Naive thymus-derived CD4-positive, alpha-beta T cell (primary cell): Measurements from ENCODE around the gene TFEB. TPM values are rescaled to one million over a fixed set of nuclear protein-coding genes. Genes with fewer than 3 reads are reported as not detected.

Experiments used
- ATAC-seq: fragments of 150-1000 bp; cut with Tn5 transposase; 2 replicates; pipeline ENCODE4 v1.10.0; 2021; ENCODE audit warnings: mild to moderate bottlenecking, moderate library complexity
- CTCF ChIA-PET: fragments of 350-600 bp; sonication (Branson Sonifier 250); formaldehyde crosslinking; loops from one replicate; lab custom pipeline; 2021; ENCODE audit warnings: antibody characterized with exemption; lab: Charles Lee
- POLR2A ChIA-PET: fragments of 350-600 bp; sonication (Branson Sonifier 250); formaldehyde crosslinking; loops from one replicate; lab custom pipeline; 2021; ENCODE audit warnings: antibody characterized with exemption, inconsistent platforms; lab: Charles Lee
- DNase-seq, 9 donors: peaks; one replicate each; pipeline versions ENCODE4 v3.0.0 to v3.0.0-alpha.2; 2020 to 2022; ENCODE audit warnings: mixed read lengths in 1 of 9
- H3K27ac ChIP-seq: one replicate; pipeline ENCODE4 v1.7.0; 2013; ENCODE audit warnings: mild to moderate bottlenecking, low read depth, low read length, moderate library complexity
- H3K27me3 ChIP-seq, 2 donors: one replicate each; pipeline ENCODE4 v1.7.0; 2013; ENCODE audit warnings: low read length in 2 of 2, mild to moderate bottlenecking in 2 of 2, moderate library complexity in 2 of 2; ENCODE audit not compliant: control insufficient read depth in 2 of 2, insufficient read depth in 2 of 2
- H3K36me3 ChIP-seq, 3 experiments: 1 replicate in 2 of 3; 2 replicates in 1 of 3; pipeline ENCODE4 v1.7.0; 2013; ENCODE audit warnings: low read length in 3 of 3, mild to moderate bottlenecking in 3 of 3, moderate library complexity in 1 of 3; ENCODE audit not compliant: insufficient read depth in 3 of 3, control insufficient read depth in 2 of 3
- H3K4me1 ChIP-seq, 2 donors: one replicate each; pipeline ENCODE4 v1.7.0; 2013; ENCODE audit warnings: low read length in 2 of 2, mild to moderate bottlenecking in 2 of 2, moderate library complexity in 1 of 2; ENCODE audit not compliant: control insufficient read depth in 2 of 2, insufficient read depth in 2 of 2
- H3K4me3 ChIP-seq: 2 replicates; pipeline ENCODE4 v1.7.0; 2013; ENCODE audit warnings: mild to moderate bottlenecking, low read length
- H3K9me3 ChIP-seq, 3 experiments: 1 replicate in 2 of 3; 2 replicates in 1 of 3; pipeline ENCODE4 v1.7.0; 2013; ENCODE audit warnings: low read length in 3 of 3; ENCODE audit not compliant: control insufficient read depth in 2 of 3
- H3K27ac Mint-ChIP-seq, 9 donors: one replicate each; pipeline ENCODE4 v1.8.0; 2020 to 2022; ENCODE audit warnings: mixed read lengths in 9 of 9, mild to moderate bottlenecking in 8 of 9, moderate library complexity in 5 of 9, inconsistent platforms in 2 of 9
- H3K27me3 Mint-ChIP-seq, 5 donors: one replicate each; pipeline ENCODE4 v1.8.0; 2021 to 2022; ENCODE audit warnings: mixed read lengths in 5 of 5, mild to moderate bottlenecking in 1 of 5
- H3K36me3 Mint-ChIP-seq, 5 donors: one replicate each; pipeline ENCODE4 v1.8.0; 2020 to 2022; ENCODE audit warnings: mixed read lengths in 5 of 5, mild to moderate bottlenecking in 3 of 5, inconsistent platforms in 1 of 5
- H3K4me1 Mint-ChIP-seq, 7 donors: one replicate each; pipeline ENCODE4 v1.8.0; 2020 to 2022; ENCODE audit warnings: mixed read lengths in 7 of 7, mild to moderate bottlenecking in 3 of 7, inconsistent platforms in 1 of 7
- H3K4me3 Mint-ChIP-seq, 10 donors: one replicate each; pipeline ENCODE4 v1.8.0; 2020 to 2022; ENCODE audit warnings: mild to moderate bottlenecking in 10 of 10, mixed read lengths in 10 of 10, moderate library complexity in 6 of 10, inconsistent platforms in 2 of 10
- H3K9me3 Mint-ChIP-seq, 11 donors: one replicate each; pipeline ENCODE4 v1.8.0; 2020 to 2022; ENCODE audit warnings: mixed read lengths in 11 of 11, mild to moderate bottlenecking in 4 of 11, inconsistent platforms in 1 of 11, moderate library complexity in 1 of 11
- intact Hi-C, 2 donors: fragments of 100-400 bp; cut with micrococcal nuclease; formaldehyde crosslinking; loops; one replicate each; pipeline ENCODE4 v1.15.1; 2023
- polyA plus RNA-seq, 2 donors: library from polyadenylated mRNA; unstranded; fragments of 300-500 nt; fragmentation: Illumina TruSeq; gene quantifications; one replicate each; pipeline ENCODE4 v1.2.3, GENCODE V29; 2021
- total RNA-seq, 6 experiments: library from RNA in 5 of 6; stranded (reverse) in 5 of 6; gene quantifications; 1 replicate in 5 of 6; 2 replicates in 1 of 6; pipeline ENCODE4 v1.2.3 and lab custom pipeline; 2021 to 2026

The TFEB gene
- total and polyA plus RNA-seq, 7 experiments from 2014 or later, result 2.4 to 39.9 (median 8.0) TPM

GRCh38 chr6:41653691-41654090 lies 81.7 kb downstream of the TFEB start:
- H3K9me3 ChIP-seq, result no peaks in the 10 kb centered on the region
- Mint-ChIP-seq H3K27ac (no peak overlapping the region), H3K36me3 (no peaks in the 10 kb centered on the region), H3K4me3 (no peak overlapping the region), H3K9me3 (no peaks in the 10 kb centered on the region), H3K4me1 (no peaks in the 10 kb centered on the region), H3K27me3 (peaks cover 9 to 35% (median 17%) of the 10 kb centered on the region in 5 donors)
- H3K27ac ChIP-seq, result no peak overlapping the region
- H3K4me1 ChIP-seq, result no peaks in the 10 kb centered on the region
- H3K4me3 ChIP-seq, result no peak overlapping the region
- ATAC-seq (no peak), DNase-seq (no peak)
- no peaks in the 10 kb centered on the region for H3K27me3 ChIP-seq
- intact Hi-C loops, result no loop called here
- no peaks in the 10 kb centered on the region for H3K36me3 ChIP-seq
- CTCF ChIA-PET, result no interaction called here
- POLR2A ChIA-PET, result no interaction called here

- no peak overlapping the region for H3K27ac ChIP-seq
- intact Hi-C loops, result no loop called here
- peaks cover 5 to 30% (median 12%) of the 10 kb centered on the region in 5 donors for H3K27me3 Mint-ChIP-seq
- H3K27ac Mint-ChIP-seq, result no peak overlapping the region
- no peaks in the 10 kb centered on the region for H3K36me3 ChIP-seq
- H3K4me3 Mint-ChIP-seq, result no peak overlapping the region
- ChIA-PET CTCF (no interaction called here), POLR2A (interaction anchor here (0.6 kb wide), 1 partner anchor 245 kb away, joined by 3 read pairs; no protein-coding TSS in a partner anchor)
- H3K4me1 ChIP-seq, result no peaks in the 10 kb centered on the region
- H3K9me3 Mint-ChIP-seq, result no peaks in the 10 kb centered on the region
- H3K9me3 ChIP-seq, result no peaks in the 10 kb centered on the region
- DNase-seq, result no peak
- no peak for ATAC-seq
- H3K4me1 Mint-ChIP-seq, result no peaks in the 10 kb centered on the region
- H3K27me3 ChIP-seq, result no peaks in the 10 kb centered on the region
- no peaks in the 10 kb centered on the region for H3K36me3 Mint-ChIP-seq
- no peak overlapping the region for H3K4me3 ChIP-seq
Measured at GRCh38 chr6:41652866-41653652, 82.3 kb downstream of the TFEB start.

- ChIA-PET POLR2A (interaction anchor here (0.6 kb wide), 1 partner anchor 244 kb away, joined by 3 read pairs; no protein-coding TSS in a partner anchor), CTCF (no interaction called here)
- Histone ChIP-seq H3K4me1 (no peaks in the 10 kb centered on the region), H3K4me3 (no peak overlapping the region), H3K9me3 (no peaks in the 10 kb centered on the region), H3K27ac (no peak overlapping the region), H3K27me3 (no peaks in the 10 kb centered on the region), H3K36me3 (no peaks in the 10 kb centered on the region)
- Mint-ChIP-seq H3K4me1 (no peaks in the 10 kb centered on the region), H3K9me3 (no peaks in the 10 kb centered on the region), H3K27ac (peak overlapping the region in 1 of 9 donors; percentile 12), H3K36me3 (no peaks in the 10 kb centered on the region), H3K27me3 (peaks cover 5 to 20% (median 5%) of the 10 kb centered on the region in 5 donors), H3K4me3 (no peak overlapping the region)
- ATAC-seq, result no peak
- DNase-seq, result no peak
- intact Hi-C loops, result no loop called here
Measured at GRCh38 chr6:41651962-41652657, 83.3 kb downstream of the TFEB start.

GRCh38 chr6:41651246-41651961 lies 84.0 kb downstream of the TFEB start:
- no peaks in the 10 kb centered on the region for H3K4me1 Mint-ChIP-seq
- Histone ChIP-seq H3K9me3 (no peaks in the 10 kb centered on the region), H3K27ac (no peak overlapping the region), H3K36me3 (no peaks in the 10 kb centered on the region), H3K4me3 (no peak overlapping the region), H3K27me3 (no peaks in the 10 kb centered on the region), H3K4me1 (no peaks in the 10 kb centered on the region)
- H3K4me3 Mint-ChIP-seq, result no peak overlapping the region
- no peaks in the 10 kb centered on the region for H3K9me3 Mint-ChIP-seq
- DNase-seq (no peak), ATAC-seq (no peak)
- CTCF ChIA-PET, result no interaction called here
- intact Hi-C loops, result no loop called here
- H3K27ac Mint-ChIP-seq, result peak overlapping the region in 2 of 9 donors; percentile 12 to 36
- POLR2A ChIA-PET, result no interaction called here
- no peaks in the 10 kb centered on the region for H3K36me3 Mint-ChIP-seq
- peaks cover 5 to 15% (median 5%) of the 10 kb centered on the region in 5 donors for H3K27me3 Mint-ChIP-seq

GRCh38 chr6:41650120-41650519 lies 85.3 kb downstream of the TFEB start:
- Mint-ChIP-seq H3K27ac (no peak overlapping the region), H3K36me3 (no peaks in the 10 kb centered on the region), H3K27me3 (peaks cover 0 to 19% (median 6%) of the 10 kb centered on the region in 5 donors), H3K4me1 (no peaks in the 10 kb centered on the region), H3K9me3 (peaks cover 0 to 1% (median 0%) of the 10 kb centered on the region in 11 donors), H3K4me3 (no peak overlapping the region)
- CTCF ChIA-PET, result no interaction called here
- H3K27me3 ChIP-seq, result no peaks in the 10 kb centered on the region
- ATAC-seq, result no peak
- H3K4me1 ChIP-seq, result no peaks in the 10 kb centered on the region
- POLR2A ChIA-PET, result no interaction called here
- no peak overlapping the region for H3K27ac ChIP-seq
- intact Hi-C loops, result no loop called here
- DNase-seq, result no peak
- H3K36me3 ChIP-seq, result no peaks in the 10 kb centered on the region
- no peak overlapping the region for H3K4me3 ChIP-seq
- no peaks in the 10 kb centered on the region for H3K9me3 ChIP-seq

- POLR2A ChIA-PET, result no interaction called here
Measured at GRCh38 chr6:41649596-41649995, 85.8 kb downstream of the TFEB start.

More at GRCh38 chr6:41649596-41649995, 85.8 kb downstream of the TFEB start:
- no peaks in the 10 kb centered on the region for H3K9me3 ChIP-seq
- no peaks in the 10 kb centered on the region for H3K4me1 Mint-ChIP-seq
- peaks cover 0 to 1% (median 0%) of the 10 kb centered on the region in 11 donors for H3K9me3 Mint-ChIP-seq
- peaks cover 0 to 18% (median 6%) of the 10 kb centered on the region in 5 donors for H3K27me3 Mint-ChIP-seq
- intact Hi-C loops, result no loop called here
- H3K27me3 ChIP-seq, result no peaks in the 10 kb centered on the region
- CTCF ChIA-PET, result no interaction called here
- no peak overlapping the region for H3K27ac Mint-ChIP-seq
- no peak overlapping the region for H3K4me3 Mint-ChIP-seq
- no peaks in the 10 kb centered on the region for H3K36me3 Mint-ChIP-seq
- no peaks in the 10 kb centered on the region for H3K4me1 ChIP-seq
- H3K27ac ChIP-seq, result no peak overlapping the region
- no peak overlapping the region for H3K4me3 ChIP-seq
- DNase-seq, result no peak
- H3K36me3 ChIP-seq, result no peaks in the 10 kb centered on the region
- ATAC-seq, result no peak
